NCI-H446 (cell line): ENCODE data around the gene SLC38A1.
"Not testable (repeated sequence)": the region's sequence is repeated elsewhere in the genome, so short reads cannot be mapped to it uniquely, and the experiment has no call there.

Source experiments
- DNase-seq, 2 experiments: peaks; one replicate each; lab custom pipeline; 2025; lab: John Stamatoyannopoulos, UW

The SLC38A1 gene

DNA sequence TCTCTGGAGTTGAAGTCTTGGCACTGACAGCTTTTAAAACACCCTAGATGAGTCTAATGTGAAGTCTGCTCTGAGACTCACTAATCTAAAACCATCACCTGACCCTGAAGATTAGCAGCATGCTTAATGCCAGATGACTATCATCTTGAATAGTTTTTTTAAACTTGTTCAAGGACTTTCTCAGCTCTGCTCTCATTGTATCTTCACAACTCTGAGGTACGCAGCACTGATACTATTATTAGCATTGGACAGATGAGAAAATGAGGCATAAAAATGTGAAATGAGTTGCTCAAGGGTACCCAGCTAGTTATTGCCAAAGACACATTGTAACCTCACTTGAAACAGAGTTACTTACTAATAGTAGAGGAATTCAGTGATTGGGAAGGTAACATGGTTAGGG, 4.8 kb downstream of the SLC38A1 start:
- no peak for DNase-seq

GRCh38 chr12:46263140-46264016, 5.5 kb downstream of the SLC38A1 start:
- DNase-seq = no peak

DNA sequence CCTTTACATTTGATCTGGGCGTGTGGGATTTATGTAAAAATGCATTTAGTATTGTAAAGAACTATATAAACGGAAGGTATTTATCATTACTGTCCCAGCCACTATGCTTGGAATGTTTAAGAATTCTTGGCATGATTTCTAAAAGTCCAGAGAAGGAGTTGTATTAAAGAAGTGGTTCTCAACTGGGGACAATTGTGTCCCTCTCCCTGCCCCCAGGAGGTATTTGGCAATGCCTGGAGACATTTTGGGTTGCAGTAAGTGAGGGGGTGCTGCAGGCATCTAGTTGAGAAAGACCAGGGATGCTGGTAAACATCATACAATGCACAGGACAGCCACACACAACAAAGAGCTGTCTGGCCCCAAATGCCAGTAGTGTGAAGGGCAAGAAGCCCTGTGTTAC, 7.2 kb downstream of the SLC38A1 start:
- DNase-seq = no peak

- no peak for DNase-seq
Observed at GRCh38 chr12:46260913-46261476, 7.8 kb downstream of the SLC38A1 start.

- no peak for DNase-seq
Observed at GRCh38 chr12:46260124-46260912, 8.5 kb downstream of the SLC38A1 start.

- DNase-seq = no peak
Observed at GRCh38 chr12:46259713-46260112, 9.1 kb downstream of the SLC38A1 start.

DNA sequence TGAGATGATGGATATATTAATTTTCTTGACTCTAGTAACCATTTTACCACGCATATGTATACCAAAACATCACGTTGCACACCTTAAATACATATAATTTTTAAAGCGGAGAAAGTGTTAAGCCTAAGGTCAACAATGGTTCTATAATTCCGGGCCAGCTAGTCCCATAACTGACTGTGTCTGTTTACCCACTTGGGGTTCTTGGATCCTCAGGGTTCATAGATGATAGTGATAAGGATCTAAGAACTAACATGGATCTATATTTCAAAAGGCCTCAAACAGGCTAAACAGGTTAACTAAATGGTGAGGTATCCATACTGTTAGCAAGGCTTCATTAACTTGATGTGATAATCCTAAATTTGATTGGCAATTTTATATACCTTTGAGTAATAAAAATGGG, 9.8 kb downstream of the SLC38A1 start:
- DNase-seq = no peak

DNA sequence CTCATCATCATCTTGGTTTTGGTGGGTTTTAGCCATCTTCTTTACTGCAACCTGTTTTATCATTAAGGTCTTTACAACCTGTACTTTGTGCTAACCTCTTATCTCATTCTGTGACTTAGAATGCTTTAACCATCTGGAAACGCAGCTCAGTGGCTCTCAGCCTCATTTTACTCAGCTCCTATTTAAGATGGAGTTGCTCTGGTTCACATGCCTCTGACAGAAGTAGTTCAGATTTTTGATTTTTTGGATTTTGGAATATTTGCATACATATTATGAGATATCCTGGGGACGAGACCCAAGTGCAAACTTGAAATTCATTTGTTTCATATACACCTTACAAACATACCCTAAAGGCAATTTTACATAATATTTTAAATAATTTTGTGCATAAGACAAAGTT, 10.7 kb downstream of the SLC38A1 start:
- no peak for DNase-seq

DNA sequence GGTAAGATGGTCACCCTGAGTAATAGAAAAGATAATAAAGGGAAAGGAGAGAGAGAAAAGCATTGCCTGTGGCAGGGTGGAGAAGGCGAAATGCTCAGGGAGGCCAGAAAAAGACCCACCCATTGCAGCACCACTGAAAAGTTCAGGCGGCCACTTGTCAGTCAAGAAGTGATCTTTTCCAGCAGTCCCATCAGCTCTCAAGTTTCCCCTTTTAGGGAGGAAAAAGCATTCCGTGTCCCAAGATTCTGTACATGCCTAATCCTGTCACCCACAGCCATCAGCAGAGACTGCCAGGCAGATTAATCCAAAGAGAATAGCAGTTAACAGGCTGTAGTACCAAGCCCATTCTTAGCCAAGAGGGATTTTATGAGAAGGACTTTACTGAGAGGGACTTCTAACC, 11.9 kb downstream of the SLC38A1 start:
- DNase-seq = no peak

GRCh38 chr12:46253544-46254162, 15.2 kb downstream of the SLC38A1 start:
- DNase-seq = no peak

DNA sequence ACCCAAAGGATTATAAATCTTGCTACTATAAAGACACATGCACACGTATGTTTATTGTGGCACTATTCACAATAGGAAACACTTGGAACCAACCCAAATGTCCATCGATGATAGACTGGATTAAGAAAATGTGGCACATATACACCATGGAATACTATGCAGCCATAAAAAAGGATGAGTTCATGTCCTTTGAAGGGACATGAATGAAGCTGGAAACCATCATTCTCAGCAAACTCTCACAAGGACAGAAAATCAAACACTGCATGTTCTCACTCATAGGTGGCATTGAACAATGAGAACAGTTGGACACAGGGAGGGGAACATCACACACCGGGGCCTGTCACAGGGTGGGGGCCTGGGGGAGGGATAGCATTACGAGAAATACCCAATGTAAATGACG, 16.8 kb downstream of the SLC38A1 start:
- DNase-seq = not testable (repeated sequence)

DNA sequence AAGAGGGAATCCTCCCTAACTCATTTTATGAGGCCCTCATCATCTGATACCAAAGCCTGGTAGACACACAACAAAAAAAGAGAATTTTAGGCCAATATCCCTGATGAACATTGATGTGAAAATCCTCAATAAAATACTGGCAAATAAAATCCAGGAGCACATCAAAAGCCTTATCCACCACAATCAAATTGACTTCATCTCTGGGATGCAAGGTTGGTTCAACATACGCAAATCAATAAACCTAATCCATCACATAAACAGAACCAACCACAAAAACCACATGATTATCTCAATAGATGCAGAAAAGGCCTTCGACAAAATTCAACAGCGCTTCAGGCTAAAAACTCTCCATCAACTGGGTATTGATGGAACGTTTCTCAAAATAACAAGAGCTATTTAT, 18.9 kb downstream of the SLC38A1 start:
- not testable (repeated sequence) for DNase-seq

DNA sequence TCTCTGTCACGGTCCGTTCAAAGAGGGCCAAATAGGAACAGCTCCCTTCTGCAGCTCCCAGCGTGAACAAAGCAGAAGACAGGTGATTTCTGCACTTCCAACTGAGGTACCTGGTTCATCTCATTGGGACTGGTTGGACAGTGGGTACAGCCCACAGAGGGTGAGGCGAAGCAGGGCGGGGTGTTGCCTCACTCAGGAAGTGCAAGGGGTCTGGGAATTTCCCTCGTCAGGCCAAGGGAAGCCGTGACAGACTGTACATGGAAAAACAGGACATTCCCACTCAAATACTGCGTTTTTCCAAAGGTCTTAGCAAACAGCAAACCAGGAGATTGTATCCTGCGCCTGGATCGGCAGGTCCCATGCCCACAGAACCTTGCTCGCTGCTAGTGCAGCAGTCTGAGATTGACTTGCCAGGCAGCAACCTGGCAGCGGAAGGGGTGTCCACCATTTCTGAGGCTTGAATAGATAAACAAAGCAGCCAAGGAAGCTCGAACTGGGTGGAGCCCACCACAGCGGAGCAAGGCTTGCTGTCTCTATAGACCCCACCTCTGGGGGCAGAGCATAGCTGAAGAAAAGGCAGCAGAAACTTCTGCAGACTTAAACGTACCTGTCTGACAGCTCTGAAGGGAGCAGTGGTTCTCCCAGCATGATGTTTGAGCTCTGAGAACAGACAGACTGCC, 22.7 kb downstream of the SLC38A1 start:
- DNase-seq = no peak

DNA sequence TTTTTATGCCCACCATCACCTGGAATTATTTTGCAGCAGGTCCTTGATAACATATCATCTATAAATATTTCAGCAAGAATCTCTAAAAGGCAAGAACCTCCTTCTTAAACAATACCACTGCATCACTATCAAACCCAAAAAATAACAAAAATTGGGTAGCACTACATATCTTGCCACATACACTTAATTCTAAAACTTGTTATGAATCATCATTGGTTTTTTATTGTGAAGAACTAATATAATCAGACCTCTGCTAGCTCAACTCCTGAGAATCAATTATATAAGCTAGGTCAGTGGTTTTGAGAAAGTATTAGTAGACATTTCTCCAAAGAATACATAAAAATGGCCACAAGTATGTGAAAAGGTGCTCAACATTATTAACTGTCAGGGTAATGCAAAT, 23.8 kb downstream of the SLC38A1 start:
- no peak for DNase-seq

DNA sequence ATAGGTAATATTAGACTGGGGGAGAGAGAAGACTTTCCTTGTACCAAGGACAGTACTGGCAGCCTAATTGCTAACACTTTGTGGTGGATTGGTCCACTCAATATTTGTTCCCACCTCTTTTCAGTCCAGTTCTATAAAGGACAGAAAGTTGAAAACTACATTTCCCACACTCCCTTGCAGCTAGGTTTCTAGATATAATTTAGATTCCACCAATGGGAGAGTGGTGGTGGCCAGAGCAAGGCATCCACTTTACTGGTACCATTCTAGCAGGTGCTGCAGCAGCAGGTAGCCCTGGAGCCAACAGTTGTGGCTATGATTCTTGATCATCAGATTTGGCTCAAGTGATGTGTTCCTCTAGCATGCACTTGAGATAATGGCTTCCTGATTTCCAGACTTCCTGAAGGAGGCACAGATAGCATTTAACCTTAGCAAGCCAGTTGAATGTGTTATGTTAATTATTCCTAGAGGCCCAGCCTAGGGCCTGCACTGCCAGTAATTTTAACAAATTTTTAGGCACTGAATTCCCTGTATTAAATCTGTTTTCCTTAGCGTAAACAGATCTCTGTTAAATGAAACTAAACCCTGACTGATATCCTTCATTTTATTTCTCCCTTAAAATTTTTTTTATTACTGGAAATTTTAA, 24.4 kb downstream of the SLC38A1 start:
- no peak for DNase-seq

DNA sequence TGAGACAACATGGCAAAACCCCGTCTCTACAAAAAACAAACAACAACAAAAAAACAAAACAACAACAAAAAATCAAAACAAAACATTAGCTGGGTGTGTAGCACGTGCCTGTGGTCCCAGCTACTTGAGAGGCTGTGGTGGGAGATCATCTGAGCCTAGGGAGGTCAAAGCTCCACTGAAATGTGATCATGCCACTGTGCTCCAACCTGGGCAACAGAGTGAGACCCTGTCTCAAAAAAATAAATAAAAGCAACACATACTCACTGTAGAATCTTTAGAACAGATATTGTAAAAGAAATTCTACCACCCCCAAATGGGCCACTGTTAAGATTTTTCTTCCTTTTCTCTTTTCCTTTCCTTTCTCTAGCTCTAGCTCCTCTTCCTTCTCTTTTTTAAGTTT, 26.3 kb downstream of the SLC38A1 start:
- DNase-seq = no peak

DNA sequence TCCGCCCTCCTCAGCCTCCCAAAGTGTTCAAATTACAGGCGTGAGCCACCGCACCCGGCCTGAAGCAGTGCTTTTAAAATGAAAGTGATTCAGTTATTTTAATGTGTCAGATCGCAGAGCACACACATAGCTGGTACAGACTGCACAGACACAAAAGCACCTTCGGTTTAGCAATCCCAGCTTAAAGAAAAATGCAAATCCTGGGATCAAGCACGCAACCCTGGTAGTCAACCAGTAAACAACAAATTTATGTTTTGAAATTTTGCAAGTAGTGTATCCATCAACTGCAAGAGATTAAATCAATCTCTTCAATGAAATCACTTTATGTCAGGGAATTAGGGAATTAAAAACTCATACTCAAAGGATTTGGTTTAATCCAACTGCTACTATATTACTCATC, 28.4 kb downstream of the SLC38A1 start:
- no peak for DNase-seq

GRCh38 chr12:46238821-46239220, 30.0 kb downstream of the SLC38A1 start:
- DNase-seq = no peak

- DNase-seq = no peak
Observed at GRCh38 chr12:46237371-46238045, 31.3 kb downstream of the SLC38A1 start.

DNA sequence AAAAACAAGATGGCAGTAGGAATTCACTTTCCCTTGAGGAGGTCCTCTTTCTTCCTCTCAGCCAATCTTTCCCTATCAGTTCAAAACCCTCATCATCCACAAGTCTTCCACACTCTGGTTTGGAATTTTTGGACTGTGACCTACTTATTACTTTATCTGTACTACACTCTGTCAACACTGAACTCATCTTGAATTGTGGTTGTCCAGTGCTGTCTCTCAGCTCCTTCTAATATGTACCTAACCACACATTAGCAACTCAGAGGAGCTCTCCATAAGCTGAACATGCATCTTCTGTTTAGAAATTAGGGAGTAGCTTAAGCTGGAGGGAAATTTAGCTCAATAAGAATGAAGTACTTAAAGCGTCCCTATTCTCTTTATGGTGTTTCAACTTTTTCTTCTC, 34.8 kb downstream of the SLC38A1 start:
- DNase-seq = no peak

DNA sequence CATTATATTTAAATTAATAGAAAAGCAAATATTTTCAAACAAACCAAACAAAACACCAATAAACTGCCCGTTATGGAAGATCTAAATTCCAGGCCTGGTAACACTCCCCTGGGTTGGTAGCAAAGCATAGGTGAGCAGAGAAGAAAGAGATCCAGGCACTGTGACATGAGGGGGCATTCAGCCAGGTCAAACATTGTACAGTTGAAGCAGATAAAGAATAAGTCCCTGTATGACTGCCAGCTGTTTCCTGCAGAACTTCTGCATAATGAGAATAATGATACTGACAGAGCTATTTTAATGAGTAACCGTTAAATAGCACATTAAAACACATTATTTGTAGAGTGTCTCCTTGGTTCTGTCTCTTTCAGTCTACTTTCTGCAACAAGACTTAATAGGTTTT, 35.4 kb downstream of the SLC38A1 start:
- DNase-seq = no peak
